Activated naive CD8-positive, alpha-beta T cell treated with anti-CD3 and anti-CD28 coated beads, Interleukin-2, amount 10 ng/mL, durations not matched to agents 7 days and 5 days (primary cell): ENCODE measurements around the gene TMEM132D. TPM values are rescaled to one million over a fixed set of nuclear protein-coding genes. Genes with fewer than 3 reads are reported as not detected.
"Not testable (repeated sequence)": the region's sequence is repeated elsewhere in the genome, so short reads cannot be mapped to it uniquely, and the experiment has no call there.

Experiments used
- ATAC-seq: fragments of 150-1000 bp; cut with Tn5 transposase; one replicate; pipeline ENCODE4 v1.10.0; 2021; ENCODE audit warnings: low read depth, moderate library complexity
- POLR2A ChIA-PET: fragments of 350-600 bp; sonication (Branson Sonifier 250); formaldehyde crosslinking; loops from one replicate; lab custom pipeline; 2021; ENCODE audit warnings: antibody characterized with exemption; lab: Charles Lee
- DNase-seq: peaks from one replicate; pipeline ENCODE4 v3.0.0; 2021
- H3K27ac Mint-ChIP-seq: one replicate; pipeline ENCODE4 v1.8.0; 2022; ENCODE audit warnings: mild to moderate bottlenecking, mixed read lengths
- H3K27me3 Mint-ChIP-seq: one replicate; pipeline ENCODE4 v1.8.0; 2022; ENCODE audit warnings: mild to moderate bottlenecking, moderate library complexity, mixed read lengths
- H3K36me3 Mint-ChIP-seq: one replicate; pipeline ENCODE4 v1.8.0; 2021; ENCODE audit warnings: mild to moderate bottlenecking, mixed read lengths
- H3K4me1 Mint-ChIP-seq: one replicate; pipeline ENCODE4 v1.8.0; 2021; ENCODE audit warnings: mixed read lengths
- H3K4me3 Mint-ChIP-seq: one replicate; pipeline ENCODE4 v1.8.0; 2022; ENCODE audit warnings: mild to moderate bottlenecking, moderate library complexity, mixed read lengths
- H3K9me3 Mint-ChIP-seq: one replicate; pipeline ENCODE4 v1.8.0; 2021; ENCODE audit warnings: mixed read lengths
- total RNA-seq, 2 experiments: library from RNA; stranded (reverse); gene quantifications; one replicate each; pipeline ENCODE4 v1.2.3, GENCODE V29; 2021

TMEM132D gene
- total RNA-seq, 2 experiments from 2014 or later: not detected

- Mint-ChIP-seq H3K27me3 (no peaks in the 10 kb centered on the region), H3K9me3 (peaks cover 2% of the 10 kb centered on the region), H3K4me1 (no peaks in the 10 kb centered on the region), H3K36me3 (no peaks in the 10 kb centered on the region), H3K27ac (no peak overlapping the region), H3K4me3 (no peak overlapping the region)
- ATAC-seq (no peak), DNase-seq (no peak)
- POLR2A ChIA-PET: no interaction called here
Observed at GRCh38 chr12:129075460-129076208, 828.2 kb downstream of the TMEM132D start.

GRCh38 chr12:129074379-129074778 is 829.4 kb downstream of the TMEM132D start:
- ATAC-seq: no peak

DNA sequence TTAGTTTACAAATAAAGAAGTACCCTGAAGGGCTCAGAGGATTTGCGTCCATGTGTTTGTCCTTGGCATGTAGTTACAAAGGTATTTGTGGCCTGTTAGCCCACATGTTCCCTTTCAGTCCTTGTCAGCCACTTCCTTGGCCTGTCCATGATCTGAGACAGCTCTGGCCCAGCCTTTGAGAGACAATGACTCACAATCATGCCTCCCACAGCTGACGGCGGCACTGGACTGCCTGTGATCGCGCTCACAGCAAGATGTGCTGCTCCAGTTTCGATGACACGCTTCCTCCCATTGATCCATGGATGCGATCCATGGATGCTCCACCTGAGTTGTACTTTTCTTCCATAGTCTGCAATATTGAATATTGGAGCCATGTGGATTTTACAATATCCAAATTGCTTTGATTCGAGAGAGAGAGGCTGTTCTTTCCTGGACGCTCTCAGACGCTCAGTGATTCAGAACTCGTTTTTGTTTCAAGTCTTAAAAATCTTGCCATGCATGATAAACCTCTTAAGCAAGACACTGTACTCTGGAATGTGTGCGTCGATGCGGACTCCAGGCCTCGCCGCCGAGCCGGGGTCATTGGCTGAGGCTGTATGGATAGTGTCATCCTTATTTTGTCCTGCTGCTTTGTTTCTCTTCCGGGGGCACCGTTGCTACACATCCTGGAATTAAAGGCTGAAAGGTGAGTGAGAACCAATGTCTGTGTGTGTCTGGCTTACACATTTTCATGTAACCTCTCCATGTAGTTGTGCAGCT is 830.5 kb downstream of the TMEM132D start:
- POLR2A ChIA-PET: no interaction called here
- H3K9me3 Mint-ChIP-seq: peaks cover 2% of the 10 kb centered on the region
- no peak overlapping the region for H3K4me3 Mint-ChIP-seq
- no peaks in the 10 kb centered on the region for H3K36me3 Mint-ChIP-seq
- H3K4me1 Mint-ChIP-seq: no peaks in the 10 kb centered on the region
- H3K27me3 Mint-ChIP-seq: no peaks in the 10 kb centered on the region
- no peak for DNase-seq
- ATAC-seq: no peak
- H3K27ac Mint-ChIP-seq: no peak overlapping the region

More at GRCh38 chr12:129074379-129074778, 829.4 kb downstream of the TMEM132D start:
- Mint-ChIP-seq H3K36me3 (no peaks in the 10 kb centered on the region), H3K4me1 (no peaks in the 10 kb centered on the region), H3K27ac (no peak overlapping the region), H3K9me3 (peaks cover 2% of the 10 kb centered on the region), H3K4me3 (no peak overlapping the region), H3K27me3 (no peaks in the 10 kb centered on the region)
- no peak for DNase-seq
- POLR2A ChIA-PET: no interaction called here

DNA sequence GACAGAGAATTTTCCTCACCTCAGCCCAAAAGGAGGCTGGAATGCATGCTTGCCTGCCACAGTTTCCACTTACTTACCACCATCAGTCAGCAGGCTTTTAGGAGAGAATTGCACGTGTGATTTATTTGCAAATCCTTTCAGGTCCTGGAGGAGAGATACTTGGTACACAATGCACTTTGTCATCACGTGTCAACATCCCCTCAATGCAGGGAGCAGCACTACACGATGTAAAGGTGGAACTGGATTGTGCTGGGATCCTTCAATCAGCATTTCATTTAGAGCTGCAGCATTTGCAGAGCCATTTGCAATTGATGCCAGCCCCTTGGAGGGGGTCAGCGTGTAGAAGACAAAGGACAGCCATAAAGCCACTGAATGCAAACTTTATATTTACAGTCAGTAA is 832.5 kb downstream of the TMEM132D start:
- H3K4me1 Mint-ChIP-seq: no peaks in the 10 kb centered on the region
- no peaks in the 10 kb centered on the region for H3K36me3 Mint-ChIP-seq
- H3K27me3 Mint-ChIP-seq: no peaks in the 10 kb centered on the region
- no peak for DNase-seq
- H3K4me3 Mint-ChIP-seq: no peak overlapping the region
- H3K9me3 Mint-ChIP-seq: no peaks in the 10 kb centered on the region
- POLR2A ChIA-PET: no interaction called here
- no peak overlapping the region for H3K27ac Mint-ChIP-seq
- ATAC-seq: no peak

- no peak for DNase-seq
- POLR2A ChIA-PET: no interaction called here
- no peak overlapping the region for H3K4me3 Mint-ChIP-seq
- no peaks in the 10 kb centered on the region for H3K27me3 Mint-ChIP-seq
- H3K36me3 Mint-ChIP-seq: no peaks in the 10 kb centered on the region
- no peak overlapping the region for H3K27ac Mint-ChIP-seq
- H3K4me1 Mint-ChIP-seq: no peaks in the 10 kb centered on the region
- H3K9me3 Mint-ChIP-seq: peaks cover 5% of the 10 kb centered on the region
- ATAC-seq: no peak
Observed at GRCh38 chr12:129069886-129070285, 833.9 kb downstream of the TMEM132D start.

DNA sequence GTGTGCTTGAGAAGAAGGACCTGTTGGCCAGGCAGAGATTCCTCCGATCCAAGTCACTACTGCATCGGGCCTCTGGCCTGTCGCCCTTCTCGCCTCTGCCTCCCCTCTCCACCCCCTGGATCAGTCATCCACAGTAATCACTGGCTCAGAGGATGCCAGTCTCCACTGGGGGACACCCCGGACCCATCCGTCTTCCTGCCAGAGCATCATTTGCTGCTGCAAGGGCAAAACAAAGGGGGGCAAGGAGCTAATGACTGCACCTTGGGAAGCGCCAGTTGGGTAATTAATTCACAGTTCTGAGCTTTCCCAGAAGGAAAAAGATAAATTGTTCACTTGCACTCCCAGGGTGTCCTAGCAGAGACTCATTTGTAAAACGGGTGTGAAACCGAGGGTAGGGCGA is 835.1 kb downstream of the TMEM132D start:
- no peak overlapping the region for H3K27ac Mint-ChIP-seq
- peaks cover 5% of the 10 kb centered on the region for H3K9me3 Mint-ChIP-seq
- H3K4me3 Mint-ChIP-seq: no peak overlapping the region
- no peak for DNase-seq
- no peaks in the 10 kb centered on the region for H3K27me3 Mint-ChIP-seq
- no peaks in the 10 kb centered on the region for H3K36me3 Mint-ChIP-seq
- POLR2A ChIA-PET: no interaction called here
- no peaks in the 10 kb centered on the region for H3K4me1 Mint-ChIP-seq
- no peak for ATAC-seq

GRCh38 chr12:129067491-129067890 is 836.3 kb downstream of the TMEM132D start:
- Mint-ChIP-seq H3K36me3 (no peaks in the 10 kb centered on the region), H3K27me3 (no peaks in the 10 kb centered on the region), H3K9me3 (peaks cover 5% of the 10 kb centered on the region), H3K4me3 (no peak overlapping the region), H3K4me1 (no peaks in the 10 kb centered on the region), H3K27ac (no peak overlapping the region)
- ATAC-seq: no peak
- POLR2A ChIA-PET: no interaction called here
- no peak for DNase-seq

- Mint-ChIP-seq H3K36me3 (no peaks in the 10 kb centered on the region), H3K4me3 (no peak overlapping the region), H3K9me3 (peaks cover 5% of the 10 kb centered on the region), H3K27ac (no peak overlapping the region), H3K27me3 (no peaks in the 10 kb centered on the region), H3K4me1 (no peaks in the 10 kb centered on the region)
- DNase-seq (no peak), ATAC-seq (no peak)
- POLR2A ChIA-PET: no interaction called here
Observed at GRCh38 chr12:129064209-129064855, 839.5 kb downstream of the TMEM132D start.

DNA sequence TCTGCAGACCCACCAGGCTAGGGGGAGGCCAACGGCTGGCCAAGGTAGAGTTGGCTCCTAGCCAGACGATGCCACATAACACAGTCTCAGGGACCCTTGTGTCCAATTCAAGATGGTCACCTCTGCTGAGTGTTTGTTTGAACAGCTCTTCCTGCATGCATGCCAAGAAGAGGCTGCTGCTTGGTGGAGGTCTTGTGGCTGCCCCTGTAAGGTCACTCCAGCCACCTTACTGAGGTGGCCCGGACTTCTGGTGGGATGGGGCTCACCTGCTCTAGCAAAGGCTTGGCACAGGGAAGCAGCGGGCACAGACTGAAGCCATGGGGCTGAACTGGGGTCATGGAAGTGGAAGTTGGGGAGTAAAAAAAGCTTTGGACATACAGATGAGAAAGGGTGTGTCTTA is 840.2 kb downstream of the TMEM132D start:
- POLR2A ChIA-PET: no interaction called here
- DNase-seq: no peak
- ATAC-seq: no peak
- H3K36me3 Mint-ChIP-seq: no peaks in the 10 kb centered on the region
- no peak overlapping the region for H3K4me3 Mint-ChIP-seq
- no peak overlapping the region for H3K27ac Mint-ChIP-seq
- H3K9me3 Mint-ChIP-seq: peaks cover 8% of the 10 kb centered on the region
- H3K4me1 Mint-ChIP-seq: no peaks in the 10 kb centered on the region
- no peaks in the 10 kb centered on the region for H3K27me3 Mint-ChIP-seq

DNA sequence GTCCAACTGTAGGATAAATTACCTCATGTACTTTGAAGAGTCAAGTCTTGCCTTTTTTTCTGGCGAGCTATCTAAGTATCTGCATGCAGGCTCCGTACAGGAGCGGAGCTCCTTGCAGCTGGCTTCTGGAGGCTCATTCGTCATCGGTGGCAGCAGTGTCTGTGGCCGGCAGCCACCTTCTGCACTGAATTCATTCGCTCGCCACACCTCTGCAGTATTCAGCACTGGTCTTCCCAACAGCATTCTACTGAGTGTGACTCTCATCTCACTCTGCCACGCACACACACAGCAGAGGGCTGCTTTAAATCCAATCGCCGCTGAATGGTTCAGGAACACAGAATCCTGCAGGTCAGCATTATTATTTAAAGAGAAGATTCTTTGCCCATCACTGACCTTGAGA is 850.6 kb downstream of the TMEM132D start:
- Mint-ChIP-seq H3K36me3 (no peaks in the 10 kb centered on the region), H3K27ac (no peak overlapping the region), H3K9me3 (no peaks in the 10 kb centered on the region), H3K4me3 (no peak overlapping the region), H3K27me3 (no peaks in the 10 kb centered on the region), H3K4me1 (no peaks in the 10 kb centered on the region)
- DNase-seq (no peak), ATAC-seq (no peak)
- POLR2A ChIA-PET: no interaction called here

GRCh38 chr12:129052373-129052772 is 851.5 kb downstream of the TMEM132D start:
- ATAC-seq (no peak), DNase-seq (no peak)
- H3K27ac Mint-ChIP-seq: no peak overlapping the region
- POLR2A ChIA-PET: no interaction called here
- H3K27me3 Mint-ChIP-seq: no peaks in the 10 kb centered on the region
- no peaks in the 10 kb centered on the region for H3K36me3 Mint-ChIP-seq
- no peaks in the 10 kb centered on the region for H3K4me1 Mint-ChIP-seq
- H3K9me3 Mint-ChIP-seq: no peaks in the 10 kb centered on the region
- no peak overlapping the region for H3K4me3 Mint-ChIP-seq

- Mint-ChIP-seq H3K36me3 (no peaks in the 10 kb centered on the region), H3K27ac (no peak overlapping the region), H3K4me1 (no peaks in the 10 kb centered on the region), H3K4me3 (no peak overlapping the region), H3K27me3 (no peaks in the 10 kb centered on the region), H3K9me3 (no peaks in the 10 kb centered on the region)
- DNase-seq: no peak
- POLR2A ChIA-PET: no interaction called here
- ATAC-seq: no peak
Observed at GRCh38 chr12:129049917-129050316, 853.9 kb downstream of the TMEM132D start.

GRCh38 chr12:129043334-129043733 is 860.5 kb downstream of the TMEM132D start:
- H3K9me3 Mint-ChIP-seq, H3K27me3 Mint-ChIP-seq, DNase-seq, H3K4me3 Mint-ChIP-seq, H3K36me3 Mint-ChIP-seq, H3K4me1 Mint-ChIP-seq, H3K27ac Mint-ChIP-seq, ATAC-seq, POLR2A ChIA-PET: not testable (repeated sequence)

DNA sequence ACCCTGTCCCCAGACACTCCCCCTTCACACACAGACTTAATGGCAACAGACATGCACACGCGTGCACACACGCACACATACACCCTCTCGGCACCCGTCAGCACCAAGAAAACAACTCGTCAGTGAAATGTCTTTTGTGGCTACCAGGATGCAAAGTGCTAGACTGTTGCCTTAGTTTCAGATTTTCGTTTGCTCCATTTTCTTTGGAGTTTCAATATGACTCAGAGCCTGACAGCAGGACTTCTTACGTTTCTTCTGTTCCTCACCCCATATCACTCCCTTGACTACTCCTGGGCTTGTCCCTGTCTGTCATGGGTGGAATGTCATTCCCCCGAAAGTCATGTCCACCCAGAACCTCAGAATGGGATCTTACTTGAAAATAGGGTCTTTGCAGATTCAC is 867.7 kb downstream of the TMEM132D start:
- DNase-seq: no peak
- ATAC-seq: no peak
- Mint-ChIP-seq H3K4me3 (no peak overlapping the region), H3K27me3 (no peaks in the 10 kb centered on the region), H3K9me3 (peaks cover 3% of the 10 kb centered on the region), H3K4me1 (no peaks in the 10 kb centered on the region), H3K36me3 (no peaks in the 10 kb centered on the region), H3K27ac (no peak overlapping the region)
- POLR2A ChIA-PET: no interaction called here
